Endothelial cell of umbilical vein (primary cell): ENCODE data around the gene TNFSF18. TPM values are rescaled to one million over a fixed set of nuclear protein-coding genes. Genes with fewer than 3 reads are reported as not detected.

ENCODE experiments used
- BruUV-seq: library from RNA; stranded (reverse); fragments of 400-500 nt; replicated peaks from 2 replicates; lab custom pipeline; 2021; lab: Mats Ljungman, UMichigan
- CTCF ChIA-PET: fragments of 300-600, 350-600 bp; sonication (Branson Sonifier 250); formaldehyde crosslinking; loops from one replicate; lab custom pipeline; 2021; ENCODE audit warnings: antibody characterized with exemption, inconsistent platforms; lab: Charles Lee
- POLR2A ChIA-PET: fragments of 300-600, 350-600 bp; sonication (Branson Sonifier 250); formaldehyde crosslinking; loops from one replicate; lab custom pipeline; 2021; ENCODE audit warnings: antibody characterized with exemption, inconsistent platforms; lab: Charles Lee
- DNase-seq: peaks from one replicate; pipeline ENCODE4 v3.0.0-alpha.2; 2011; ENCODE audit warnings: low read depth, low spot score
- FAIRE-seq: peaks from 2 replicates; lab custom pipeline; 2011; peaks lifted over from hg19 to GRCh38; lab: Jason Lieb, UNC
- H2AFZ ChIP-seq: 2 replicates; pipeline ENCODE4 v1.6.0; 2012; ENCODE audit warnings: low read depth, low read length, control low read depth, inconsistent platforms
- H3K27ac ChIP-seq: 2 replicates; pipeline ENCODE4 v1.5.1; 2011; ENCODE audit warnings: low read depth, mild to moderate bottlenecking, control low read depth, low read length, moderate library complexity; ENCODE audit not compliant: insufficient read depth
- H3K27me3 ChIP-seq, 2 experiments: 2 replicates each; pipeline versions ENCODE4 v1.6.0 to v1.6.1; 2011; ENCODE audit warnings: low read length in 2 of 2, mixed read lengths in 1 of 2; ENCODE audit not compliant: control insufficient read depth in 2 of 2, insufficient read depth in 2 of 2
- H3K36me3 ChIP-seq, 2 experiments: 2 replicates in 1 of 2; 3 replicates in 1 of 2; pipeline ENCODE4 v1.5.1; 2011; ENCODE audit warnings: low read length in 2 of 2, mild to moderate bottlenecking in 1 of 2, moderate library complexity in 1 of 2; ENCODE audit not compliant: control insufficient read depth in 2 of 2, insufficient read depth in 2 of 2; ENCODE audit errors: extremely low read depth in 1 of 2
- H3K4me1 ChIP-seq: 3 replicates; pipeline ENCODE4 v1.5.1; 2011; ENCODE audit warnings: mild to moderate bottlenecking, low read length; ENCODE audit not compliant: control insufficient read depth, insufficient read depth; ENCODE audit errors: extremely low read depth
- H3K4me2 ChIP-seq: 2 replicates; pipeline ENCODE4 v1.6.1; 2011; ENCODE audit warnings: low read length, control low read depth, mixed read lengths; ENCODE audit not compliant: insufficient read depth
- H3K4me3 ChIP-seq, 3 experiments: fragments of 200-600 bp in 1 of 3; sonication (generic), shearing (Covaris generic) in 1 of 3; replicated peaks in 1 of 3; 2 replicates each; pipeline ENCODE4 v1.5.1; 2011 to 2016; ENCODE audit warnings: control low read depth in 3 of 3, low read length in 3 of 3, mild to moderate bottlenecking in 2 of 3, inconsistent platforms in 1 of 3, low read depth in 1 of 3, moderate library complexity in 1 of 3; ENCODE audit not compliant: insufficient read depth in 1 of 3
- H3K79me2 ChIP-seq: 2 replicates; pipeline ENCODE4 v1.6.0; 2012; ENCODE audit warnings: low read length, inconsistent platforms; ENCODE audit not compliant: control insufficient read depth, insufficient read depth
- H3K9ac ChIP-seq: replicated peaks from 2 replicates; pipeline ENCODE3; 2011; ENCODE audit warnings: low read length, control low read depth; ENCODE audit not compliant: insufficient read depth; ENCODE audit errors: extremely low read depth
- H3K9me1 ChIP-seq: replicated peaks from 3 replicates; pipeline ENCODE4 v1.6.0; 2011; ENCODE audit warnings: mild to moderate bottlenecking, low read length; ENCODE audit not compliant: control insufficient read depth, insufficient read depth; ENCODE audit errors: extremely low read depth
- H3K9me3 ChIP-seq: replicated peaks from 2 replicates; pipeline ENCODE4 v1.5.1; 2012; ENCODE audit warnings: low read length, inconsistent platforms; ENCODE audit not compliant: control insufficient read depth, insufficient read depth
- H4K20me1 ChIP-seq: replicated peaks from 2 replicates; pipeline ENCODE3; 2011; ENCODE audit warnings: mild to moderate bottlenecking, low read length; ENCODE audit not compliant: control insufficient read depth, insufficient read depth; ENCODE audit errors: extremely low read depth
- EZH2 ChIP-seq: IDR thresholded peaks from 2 replicates; pipeline ENCODE4 v1.6.1; 2012; ENCODE audit warnings: borderline replicate concordance, low read depth, mild to moderate bottlenecking, moderate library complexity, low read length, inconsistent platforms; ENCODE audit not compliant: severe bottlenecking
- FOS ChIP-seq: IDR thresholded peaks from 2 replicates; pipeline ENCODE4 v1.6.1; 2011; ENCODE audit warnings: mild to moderate bottlenecking, low read length, moderate library complexity, borderline replicate concordance; ENCODE audit not compliant: insufficient read depth
- GATA2 ChIP-seq: IDR thresholded peaks from 2 replicates; pipeline ENCODE4 v1.7.0; 2011; ENCODE audit warnings: low read depth, mild to moderate bottlenecking, moderate library complexity, mixed read lengths, low read length; ENCODE audit not compliant: insufficient read length, insufficient read depth
- JUN ChIP-seq: IDR thresholded peaks from 2 replicates; pipeline ENCODE4 v1.6.1; 2011; ENCODE audit warnings: borderline replicate concordance, low read depth; ENCODE audit not compliant: insufficient read length, insufficient read depth
- MAX ChIP-seq: IDR thresholded peaks from 2 replicates; pipeline ENCODE4 v1.6.1; 2011; ENCODE audit not compliant: insufficient read depth, insufficient read length
- MYC ChIP-seq: IDR thresholded peaks from one replicate; pipeline ENCODE4 v1.6.1; 2011; ENCODE audit warnings: mild to moderate bottlenecking, low read depth, low read length
- dilution Hi-C: fragments of 300-500 bp; cut with MboI; formaldehyde crosslinking; loops from one replicate; pipeline ENCODE4 v1.15.0; 2019; ENCODE audit warnings: low sequenced_read_pairs; ENCODE audit not compliant: extremely low pct_ligation_motif_present
- intact Hi-C: fragments of 100-400 bp; cut with micrococcal nuclease; formaldehyde crosslinking; loops from one replicate; pipeline ENCODE4 v1.10.0; 2022
- polyA plus RNA-seq, 4 experiments: library from polyadenylated mRNA; depleted of rRNA in 3 of 4; stranded (reverse) in 3 of 4; unstranded in 1 of 4; fragments of >200 nt; gene quantifications; 2 replicates each; pipeline versions ENCODE4 v1.2.1 to v1.2.3, GENCODE V29; 2011 to 2012; ENCODE audit warnings: missing spikeins in 1 of 4
- total RNA-seq: library from RNA; stranded (reverse); gene quantifications from 2 replicates; pipeline ENCODE4 v1.2.3, GENCODE V29; 2021
- TF ChIP-seq, protein P1 (sequence below), 2 donors: IDR thresholded peaks; 1 replicate in 1 of 2; 2 replicates in 1 of 2; pipeline ENCODE4 v1.5.1; 2011; ENCODE audit warnings: low read length in 2 of 2, mild to moderate bottlenecking in 2 of 2, moderate library complexity in 2 of 2, control low read depth in 1 of 2, inconsistent platforms in 1 of 2, low read depth in 1 of 2; ENCODE audit not compliant: insufficient read depth in 1 of 2; ENCODE audit errors: extremely low read depth in 1 of 2

Gene TNFSF18
- total and polyA plus RNA-seq, 2 donors (not counting 3 experiments of a cell fraction or from before 2014, with no cell fraction given): 15.3 to 39.4 TPM

GRCh38 chr1:173012126-173012525 lies 38.6 kb downstream of the TNFSF18 start:
- FAIRE-seq (no peak), DNase-seq (no peak)
- Histone ChIP-seq H3K4me2 (no peak overlapping the region), H3K9me3 (no peaks in the 10 kb centered on the region), H3K36me3 (no peaks in the 10 kb centered on the region), H3K9me1 (no peaks in the 10 kb centered on the region), H3K79me2 (no peaks in the 10 kb centered on the region), H3K4me1 (peaks cover 8% of the 10 kb centered on the region), H3K27ac (no peak overlapping the region), H3K9ac (no peak overlapping the region), H2AFZ (no peak overlapping the region), H3K27me3 (no peaks in the 10 kb centered on the region), H3K4me3 (no peak overlapping the region), H4K20me1 (no peaks in the 10 kb centered on the region)
- BruUV-seq: no TSS peak
- ChIA-PET POLR2A (no interaction called here), CTCF (no interaction called here)
- intact Hi-C loops: no loop called here
- dilution Hi-C loops: no loop called here
- no peak for TF ChIP-seq EZH2
- TF ChIP-seq MYC: no peak
- TF ChIP-seq JUN: no peak
- TF ChIP-seq MAX: no peak
- TF ChIP-seq, protein P1, sequence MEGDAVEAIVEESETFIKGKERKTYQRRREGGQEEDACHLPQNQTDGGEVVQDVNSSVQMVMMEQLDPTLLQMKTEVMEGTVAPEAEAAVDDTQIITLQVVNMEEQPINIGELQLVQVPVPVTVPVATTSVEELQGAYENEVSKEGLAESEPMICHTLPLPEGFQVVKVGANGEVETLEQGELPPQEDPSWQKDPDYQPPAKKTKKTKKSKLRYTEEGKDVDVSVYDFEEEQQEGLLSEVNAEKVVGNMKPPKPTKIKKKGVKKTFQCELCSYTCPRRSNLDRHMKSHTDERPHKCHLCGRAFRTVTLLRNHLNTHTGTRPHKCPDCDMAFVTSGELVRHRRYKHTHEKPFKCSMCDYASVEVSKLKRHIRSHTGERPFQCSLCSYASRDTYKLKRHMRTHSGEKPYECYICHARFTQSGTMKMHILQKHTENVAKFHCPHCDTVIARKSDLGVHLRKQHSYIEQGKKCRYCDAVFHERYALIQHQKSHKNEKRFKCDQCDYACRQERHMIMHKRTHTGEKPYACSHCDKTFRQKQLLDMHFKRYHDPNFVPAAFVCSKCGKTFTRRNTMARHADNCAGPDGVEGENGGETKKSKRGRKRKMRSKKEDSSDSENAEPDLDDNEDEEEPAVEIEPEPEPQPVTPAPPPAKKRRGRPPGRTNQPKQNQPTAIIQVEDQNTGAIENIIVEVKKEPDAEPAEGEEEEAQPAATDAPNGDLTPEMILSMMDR (IDR thresholded peaks at IDR 0.05; ENCODE audit: extremely low read depth in 1 of 2, insufficient read depth in 1 of 2, low read depth in 1 of 2, low read length in 2 of 2): no peak
- no peak for TF ChIP-seq FOS
- no peak for TF ChIP-seq GATA2
